Brain microvascular endothelial cell (primary cell): ENCODE results near the gene ZMYM4.
"Not testable (repeated sequence)": the region's sequence is repeated elsewhere in the genome, so short reads cannot be mapped to it uniquely, and the experiment has no call there.

ENCODE experiments used
- DNase-seq: peaks from one replicate; pipeline ENCODE4 v3.0.0-alpha.2; 2020
- H3K27ac ChIP-seq: fragments of 250-450 bp; sonication (Bioruptor Pico); 2 replicates; pipeline ENCODE4 v1.5.1; 2020; ENCODE audit warnings: mild to moderate bottlenecking, moderate library complexity
- H3K27me3 ChIP-seq: fragments of 250-450 bp; sonication (Bioruptor Pico); replicated peaks from 2 replicates; pipeline ENCODE4 v1.5.1; 2020; ENCODE audit warnings: mild to moderate bottlenecking
- H3K36me3 ChIP-seq: fragments of 250-450 bp; sonication (Bioruptor Pico); replicated peaks from 2 replicates; pipeline ENCODE4 v1.5.1; 2020; ENCODE audit warnings: mild to moderate bottlenecking
- H3K4me3 ChIP-seq: 2 replicates; pipeline ENCODE4 v1.5.1; 2011; ENCODE audit warnings: low read depth, mild to moderate bottlenecking, control low read depth, low read length, moderate library complexity
- in situ Hi-C: cut with HindIII; loops from 2 replicates; pipeline ENCODE4 v1.10.0; 2017; ENCODE audit warnings: low sequenced_read_pairs, low pct_ligation_motif_present
- TF ChIP-seq, protein P1 (sequence below): IDR thresholded peaks from 2 replicates; pipeline ENCODE4 v1.5.1; 2011; ENCODE audit warnings: low read depth, mild to moderate bottlenecking, moderate library complexity, low read length, control low read depth, inconsistent platforms; ENCODE audit errors: missing control alignments

ZMYM4 gene

GRCh38 chr1:35367914-35368313 is 99.4 kb downstream of the ZMYM4 start:
- no peak overlapping the region for H3K4me3 ChIP-seq
- H3K27ac ChIP-seq, result no peak overlapping the region
- peaks cover 3% of the 10 kb centered on the region for H3K36me3 ChIP-seq
- no peaks in the 10 kb centered on the region for H3K27me3 ChIP-seq
- in situ Hi-C loops, result no loop called here
- TF ChIP-seq, protein P1, sequence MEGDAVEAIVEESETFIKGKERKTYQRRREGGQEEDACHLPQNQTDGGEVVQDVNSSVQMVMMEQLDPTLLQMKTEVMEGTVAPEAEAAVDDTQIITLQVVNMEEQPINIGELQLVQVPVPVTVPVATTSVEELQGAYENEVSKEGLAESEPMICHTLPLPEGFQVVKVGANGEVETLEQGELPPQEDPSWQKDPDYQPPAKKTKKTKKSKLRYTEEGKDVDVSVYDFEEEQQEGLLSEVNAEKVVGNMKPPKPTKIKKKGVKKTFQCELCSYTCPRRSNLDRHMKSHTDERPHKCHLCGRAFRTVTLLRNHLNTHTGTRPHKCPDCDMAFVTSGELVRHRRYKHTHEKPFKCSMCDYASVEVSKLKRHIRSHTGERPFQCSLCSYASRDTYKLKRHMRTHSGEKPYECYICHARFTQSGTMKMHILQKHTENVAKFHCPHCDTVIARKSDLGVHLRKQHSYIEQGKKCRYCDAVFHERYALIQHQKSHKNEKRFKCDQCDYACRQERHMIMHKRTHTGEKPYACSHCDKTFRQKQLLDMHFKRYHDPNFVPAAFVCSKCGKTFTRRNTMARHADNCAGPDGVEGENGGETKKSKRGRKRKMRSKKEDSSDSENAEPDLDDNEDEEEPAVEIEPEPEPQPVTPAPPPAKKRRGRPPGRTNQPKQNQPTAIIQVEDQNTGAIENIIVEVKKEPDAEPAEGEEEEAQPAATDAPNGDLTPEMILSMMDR, result no peak
- no peak for DNase-seq

DNA sequence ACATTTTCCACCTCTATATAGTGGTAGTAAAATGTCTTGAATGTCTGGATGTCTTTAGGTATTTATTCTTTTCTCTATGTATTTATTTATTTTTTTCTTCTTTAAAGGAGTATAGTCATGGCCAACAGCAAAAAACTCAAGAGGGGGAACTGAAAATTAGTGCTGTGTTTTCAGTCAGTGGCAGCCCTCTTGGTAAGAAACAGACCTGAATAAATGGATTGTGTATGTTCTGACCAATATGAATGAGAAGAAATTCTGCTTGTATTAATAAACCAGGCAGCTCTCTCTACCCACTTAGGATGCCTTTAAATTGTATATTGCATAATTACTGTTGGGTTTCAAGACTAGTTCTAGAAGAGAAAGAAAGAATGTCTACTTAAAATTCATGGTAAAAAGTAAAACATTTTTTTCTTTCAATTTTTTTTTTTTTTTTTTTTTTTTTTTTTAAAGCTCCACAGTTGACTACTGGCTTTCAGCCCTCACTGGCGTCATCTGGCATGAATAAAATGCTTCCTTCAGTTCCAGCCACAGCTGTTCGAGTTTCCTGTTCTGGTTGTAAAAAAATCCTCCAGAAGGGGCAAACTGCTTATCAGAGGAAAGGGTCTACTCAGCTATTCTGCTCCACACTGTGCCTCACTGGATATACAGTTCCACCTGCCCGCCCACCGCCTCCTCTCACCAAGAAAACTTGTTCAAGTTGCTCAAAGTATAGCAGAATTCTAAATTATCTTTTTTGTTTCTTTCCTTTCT is 101.6 kb downstream of the ZMYM4 start:
- DNase-seq, result peak; percentile 68
- no peaks in the 10 kb centered on the region for H3K27me3 ChIP-seq
- no peak overlapping the region for H3K27ac ChIP-seq
- in situ Hi-C loops, result no loop called here
- H3K36me3 ChIP-seq, result no peaks in the 10 kb centered on the region
- H3K4me3 ChIP-seq, result no peak overlapping the region
- TF ChIP-seq, protein P1, result no peak

DNA sequence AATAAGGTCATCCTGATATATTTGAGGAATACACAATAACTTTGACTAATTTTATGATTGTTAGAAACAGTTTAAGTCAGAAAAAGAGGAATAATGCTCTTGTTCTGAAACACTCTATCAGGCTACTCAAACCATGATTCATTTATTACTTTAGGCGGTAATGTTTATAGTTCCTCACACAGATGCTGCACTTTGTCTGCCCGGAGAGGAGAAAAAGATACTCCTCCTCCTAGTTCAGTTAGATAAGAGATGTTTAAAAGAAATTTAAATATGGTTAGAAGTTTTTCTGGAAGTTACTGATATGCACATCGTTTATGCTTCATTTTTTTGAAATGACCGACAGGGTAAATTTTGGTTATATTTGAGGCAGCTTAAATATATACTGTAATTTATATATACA is 103.0 kb downstream of the ZMYM4 start:
- H3K36me3 ChIP-seq, result no peaks in the 10 kb centered on the region
- in situ Hi-C loops, result no loop called here
- H3K27me3 ChIP-seq, result no peaks in the 10 kb centered on the region
- no peak for DNase-seq
- TF ChIP-seq, protein P1, result no peak
- H3K4me3 ChIP-seq, result no peak overlapping the region
- H3K27ac ChIP-seq, result no peak overlapping the region

DNA sequence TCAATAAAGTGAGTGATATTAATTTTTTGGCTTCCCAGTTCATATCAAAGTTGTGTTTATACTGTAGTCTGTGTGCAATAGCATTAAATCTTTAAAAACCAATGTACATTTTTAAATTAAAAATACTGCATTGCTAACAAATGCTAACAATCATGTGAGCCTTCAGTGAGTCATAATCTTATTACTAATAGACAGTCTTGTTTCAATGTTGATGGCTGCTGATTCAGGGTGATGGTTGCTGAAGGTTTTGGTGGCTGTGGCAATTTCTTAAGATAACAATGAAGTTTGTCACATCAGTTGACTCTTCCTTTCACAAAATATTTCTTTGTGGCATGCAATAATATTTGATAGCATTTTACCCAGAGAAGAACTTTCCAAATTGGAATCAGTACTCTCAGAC is 109.0 kb downstream of the ZMYM4 start:
- in situ Hi-C loops, result no loop called here
- peak; percentile 41 for DNase-seq
- peak overlapping the region; percentile 53 for H3K27ac ChIP-seq

GRCh38 chr1:35379317-35380000 is 111.0 kb downstream of the ZMYM4 start:
- Histone ChIP-seq H3K4me3 (no peak overlapping the region), H3K36me3 (peaks cover 9% of the 10 kb centered on the region), H3K27ac (no peak overlapping the region), H3K27me3 (no peaks in the 10 kb centered on the region)
- DNase-seq, result no peak
- in situ Hi-C loops, result no loop called here
- TF ChIP-seq, protein P1, result no peak

More for the DNA sequence above, 109.0 kb downstream of the ZMYM4 start:
- H3K36me3 ChIP-seq, result peaks cover 9% of the 10 kb centered on the region
- H3K27me3 ChIP-seq, result no peaks in the 10 kb centered on the region
- TF ChIP-seq, protein P1, result no peak
- no peak overlapping the region for H3K4me3 ChIP-seq

DNA sequence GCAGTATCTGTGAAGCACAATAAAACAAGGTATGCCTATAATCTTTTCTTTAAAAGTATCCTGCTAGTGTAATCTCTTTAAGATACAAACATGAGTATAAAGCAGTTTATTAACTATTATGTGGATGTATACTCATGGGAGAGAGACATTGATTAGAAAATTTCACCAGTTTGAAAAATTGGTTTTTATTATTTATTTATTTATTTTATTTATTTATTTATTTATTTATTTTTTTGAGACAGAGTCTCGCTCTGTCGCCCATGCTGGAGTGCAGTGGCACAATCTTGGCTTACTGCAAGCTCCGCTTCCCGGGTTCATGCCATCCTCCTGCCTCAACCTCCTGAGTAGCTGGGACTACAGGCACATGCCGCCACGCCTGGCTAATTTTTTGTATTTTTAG is 111.6 kb downstream of the ZMYM4 start:
- in situ Hi-C loops, DNase-seq, H3K27ac ChIP-seq, H3K36me3 ChIP-seq, H3K27me3 ChIP-seq, H3K4me3 ChIP-seq: not testable (repeated sequence)
